ENCODE data around the gene ITGB3. TPM values are rescaled to one million over a fixed set of nuclear protein-coding genes. Genes with fewer than 3 reads are reported as not detected.

Gene ITGB3
- total and polyA plus RNA-seq, 2 of the 8 experiments (the other 6 are each of a cell fraction or from before 2014, with no cell fraction given), result 0.08 to 0.09 TPM

DNA sequence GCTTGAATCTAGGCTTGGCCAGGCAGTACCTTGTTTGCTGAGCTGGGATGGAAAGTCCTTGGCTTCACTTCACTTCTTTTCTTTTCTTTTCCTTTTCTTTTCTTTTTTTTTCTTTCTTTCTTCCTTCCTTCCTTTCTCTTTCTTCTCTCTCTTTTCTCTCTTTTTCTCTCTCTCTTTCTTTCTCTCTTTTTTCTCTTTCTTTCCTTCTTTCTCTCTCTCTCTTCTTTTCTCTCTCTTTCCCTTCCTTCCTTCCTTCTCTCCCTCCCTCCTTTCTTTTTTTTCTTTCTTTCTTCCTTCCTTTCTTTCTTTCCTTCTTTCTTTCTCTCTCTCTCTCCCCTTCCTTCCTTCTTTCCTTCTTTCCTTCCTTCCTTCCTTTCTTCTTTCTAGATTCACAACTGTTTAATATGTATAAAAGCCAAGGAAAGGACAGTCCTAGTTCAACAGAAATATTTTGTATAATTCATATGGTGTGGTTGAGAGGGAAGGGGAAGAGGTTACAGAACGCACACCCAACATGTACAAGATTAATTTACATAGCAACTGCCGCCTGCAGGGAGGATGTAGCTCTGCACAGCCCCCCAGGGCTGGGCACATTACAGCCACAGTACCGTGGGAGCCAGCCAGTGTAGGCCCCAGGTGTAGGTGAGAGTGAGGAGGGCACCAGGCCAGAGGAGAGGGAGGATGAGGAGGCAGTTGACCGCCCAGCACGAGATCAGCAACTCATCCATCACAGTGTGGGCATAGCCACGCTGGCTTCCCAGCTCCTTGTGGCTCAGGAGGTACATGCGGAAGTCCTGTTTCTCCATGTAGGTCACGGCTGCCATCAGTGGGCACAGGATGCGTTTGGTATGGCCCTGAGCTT is 9.7 kb upstream of the ITGB3 start (continued):
- TF ChIP-seq, protein P1, sequence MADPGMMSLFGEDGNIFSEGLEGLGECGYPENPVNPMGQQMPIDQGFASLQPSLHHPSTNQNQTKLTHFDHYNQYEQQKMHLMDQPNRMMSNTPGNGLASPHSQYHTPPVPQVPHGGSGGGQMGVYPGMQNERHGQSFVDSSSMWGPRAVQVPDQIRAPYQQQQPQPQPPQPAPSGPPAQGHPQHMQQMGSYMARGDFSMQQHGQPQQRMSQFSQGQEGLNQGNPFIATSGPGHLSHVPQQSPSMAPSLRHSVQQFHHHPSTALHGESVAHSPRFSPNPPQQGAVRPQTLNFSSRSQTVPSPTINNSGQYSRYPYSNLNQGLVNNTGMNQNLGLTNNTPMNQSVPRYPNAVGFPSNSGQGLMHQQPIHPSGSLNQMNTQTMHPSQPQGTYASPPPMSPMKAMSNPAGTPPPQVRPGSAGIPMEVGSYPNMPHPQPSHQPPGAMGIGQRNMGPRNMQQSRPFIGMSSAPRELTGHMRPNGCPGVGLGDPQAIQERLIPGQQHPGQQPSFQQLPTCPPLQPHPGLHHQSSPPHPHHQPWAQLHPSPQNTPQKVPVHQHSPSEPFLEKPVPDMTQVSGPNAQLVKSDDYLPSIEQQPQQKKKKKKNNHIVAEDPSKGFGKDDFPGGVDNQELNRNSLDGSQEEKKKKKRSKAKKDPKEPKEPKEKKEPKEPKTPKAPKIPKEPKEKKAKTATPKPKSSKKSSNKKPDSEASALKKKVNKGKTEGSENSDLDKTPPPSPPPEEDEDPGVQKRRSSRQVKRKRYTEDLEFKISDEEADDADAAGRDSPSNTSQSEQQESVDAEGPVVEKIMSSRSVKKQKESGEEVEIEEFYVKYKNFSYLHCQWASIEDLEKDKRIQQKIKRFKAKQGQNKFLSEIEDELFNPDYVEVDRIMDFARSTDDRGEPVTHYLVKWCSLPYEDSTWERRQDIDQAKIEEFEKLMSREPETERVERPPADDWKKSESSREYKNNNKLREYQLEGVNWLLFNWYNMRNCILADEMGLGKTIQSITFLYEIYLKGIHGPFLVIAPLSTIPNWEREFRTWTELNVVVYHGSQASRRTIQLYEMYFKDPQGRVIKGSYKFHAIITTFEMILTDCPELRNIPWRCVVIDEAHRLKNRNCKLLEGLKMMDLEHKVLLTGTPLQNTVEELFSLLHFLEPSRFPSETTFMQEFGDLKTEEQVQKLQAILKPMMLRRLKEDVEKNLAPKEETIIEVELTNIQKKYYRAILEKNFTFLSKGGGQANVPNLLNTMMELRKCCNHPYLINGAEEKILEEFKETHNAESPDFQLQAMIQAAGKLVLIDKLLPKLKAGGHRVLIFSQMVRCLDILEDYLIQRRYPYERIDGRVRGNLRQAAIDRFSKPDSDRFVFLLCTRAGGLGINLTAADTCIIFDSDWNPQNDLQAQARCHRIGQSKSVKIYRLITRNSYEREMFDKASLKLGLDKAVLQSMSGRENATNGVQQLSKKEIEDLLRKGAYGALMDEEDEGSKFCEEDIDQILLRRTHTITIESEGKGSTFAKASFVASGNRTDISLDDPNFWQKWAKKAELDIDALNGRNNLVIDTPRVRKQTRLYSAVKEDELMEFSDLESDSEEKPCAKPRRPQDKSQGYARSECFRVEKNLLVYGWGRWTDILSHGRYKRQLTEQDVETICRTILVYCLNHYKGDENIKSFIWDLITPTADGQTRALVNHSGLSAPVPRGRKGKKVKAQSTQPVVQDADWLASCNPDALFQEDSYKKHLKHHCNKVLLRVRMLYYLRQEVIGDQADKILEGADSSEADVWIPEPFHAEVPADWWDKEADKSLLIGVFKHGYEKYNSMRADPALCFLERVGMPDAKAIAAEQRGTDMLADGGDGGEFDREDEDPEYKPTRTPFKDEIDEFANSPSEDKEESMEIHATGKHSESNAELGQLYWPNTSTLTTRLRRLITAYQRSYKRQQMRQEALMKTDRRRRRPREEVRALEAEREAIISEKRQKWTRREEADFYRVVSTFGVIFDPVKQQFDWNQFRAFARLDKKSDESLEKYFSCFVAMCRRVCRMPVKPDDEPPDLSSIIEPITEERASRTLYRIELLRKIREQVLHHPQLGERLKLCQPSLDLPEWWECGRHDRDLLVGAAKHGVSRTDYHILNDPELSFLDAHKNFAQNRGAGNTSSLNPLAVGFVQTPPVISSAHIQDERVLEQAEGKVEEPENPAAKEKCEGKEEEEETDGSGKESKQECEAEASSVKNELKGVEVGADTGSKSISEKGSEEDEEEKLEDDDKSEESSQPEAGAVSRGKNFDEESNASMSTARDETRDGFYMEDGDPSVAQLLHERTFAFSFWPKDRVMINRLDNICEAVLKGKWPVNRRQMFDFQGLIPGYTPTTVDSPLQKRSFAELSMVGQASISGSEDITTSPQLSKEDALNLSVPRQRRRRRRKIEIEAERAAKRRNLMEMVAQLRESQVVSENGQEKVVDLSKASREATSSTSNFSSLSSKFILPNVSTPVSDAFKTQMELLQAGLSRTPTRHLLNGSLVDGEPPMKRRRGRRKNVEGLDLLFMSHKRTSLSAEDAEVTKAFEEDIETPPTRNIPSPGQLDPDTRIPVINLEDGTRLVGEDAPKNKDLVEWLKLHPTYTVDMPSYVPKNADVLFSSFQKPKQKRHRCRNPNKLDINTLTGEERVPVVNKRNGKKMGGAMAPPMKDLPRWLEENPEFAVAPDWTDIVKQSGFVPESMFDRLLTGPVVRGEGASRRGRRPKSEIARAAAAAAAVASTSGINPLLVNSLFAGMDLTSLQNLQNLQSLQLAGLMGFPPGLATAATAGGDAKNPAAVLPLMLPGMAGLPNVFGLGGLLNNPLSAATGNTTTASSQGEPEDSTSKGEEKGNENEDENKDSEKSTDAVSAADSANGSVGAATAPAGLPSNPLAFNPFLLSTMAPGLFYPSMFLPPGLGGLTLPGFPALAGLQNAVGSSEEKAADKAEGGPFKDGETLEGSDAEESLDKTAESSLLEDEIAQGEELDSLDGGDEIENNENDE (IDR thresholded peaks at IDR 0.05; ENCODE audit: insufficient replicate concordance, low read length), result no peak
- TF ChIP-seq TBP (IDR thresholded peaks at IDR 0.05; ENCODE audit: low read depth, low read length) (no peak), TAF1 (IDR thresholded peaks at IDR 0.05; ENCODE audit: low read depth, low read length) (no peak), HDAC6 (IDR thresholded peaks at IDR 0.05; ENCODE audit: low read depth, low read length) (no peak), KDM1A (IDR thresholded peaks at IDR 0.05; ENCODE audit: borderline replicate concordance, low read length) (no peak)
